Inferior parietal cortex (tissue), 1 donor: ENCODE results near the gene IDE.
A peak's percentile ranks its signal among the peaks of the same experiment; 100 is the strongest.
"Not testable (repeated sequence)": the region's sequence is repeated elsewhere in the genome, so short reads cannot be mapped to it uniquely, and the experiment has no call there.

ENCODE experiments used
- DNase-seq: peaks from one replicate; pipeline ENCODE4 v3.0.0-alpha.2; 2016; ENCODE audit errors: extremely low spot score

Gene IDE

GRCh38 chr10:92573798-92574547, at the start of gene IDE:
IDE (minus strand) TSS chr10:92574093; CDS start chr10:92574019, 74 bp downstream.
- DNase-seq = peak; percentile 81

DNA sequence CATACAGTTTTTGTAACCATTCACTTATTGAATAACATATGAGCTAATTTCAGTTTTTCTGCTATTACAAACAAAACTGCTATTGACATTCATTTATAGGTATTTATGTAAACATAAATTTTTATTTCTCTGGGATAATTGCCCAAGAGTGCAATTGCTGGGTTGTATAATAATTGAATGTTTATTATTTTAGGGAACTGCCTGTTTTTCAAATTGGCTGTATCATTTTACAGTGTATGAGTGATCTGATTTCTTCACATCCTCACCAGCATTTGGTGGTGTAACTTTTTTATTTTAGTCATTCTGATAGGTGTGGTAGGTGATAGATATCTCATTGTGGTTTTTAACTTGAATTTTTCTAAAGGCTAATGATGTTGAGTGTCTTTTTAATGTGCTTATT, 45.5 kb upstream of the IDE start:
- DNase-seq = no peak

GRCh38 chr10:92615515-92615914, 41.6 kb upstream of the IDE start:
- no peak for DNase-seq

DNA sequence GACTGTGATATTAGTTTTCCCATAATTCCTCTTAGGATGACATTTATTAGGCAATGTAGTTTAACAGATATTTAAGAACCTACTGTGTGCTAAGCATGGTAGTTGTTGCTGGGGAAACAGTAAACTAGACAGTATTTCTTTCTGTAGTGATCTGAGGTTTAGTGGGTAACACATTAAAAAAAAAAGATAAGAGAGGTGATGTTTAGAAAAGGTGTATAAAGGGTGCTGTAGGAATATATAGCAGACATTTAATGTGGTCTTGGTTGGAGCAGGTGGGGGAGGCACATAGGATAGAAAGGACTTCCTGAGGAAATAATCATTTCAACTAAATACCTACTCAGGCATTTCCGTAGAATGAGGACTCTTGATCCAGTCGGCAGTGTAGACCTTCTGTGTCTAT, 30.9 kb upstream of the IDE start:
- no peak for DNase-seq

DNA sequence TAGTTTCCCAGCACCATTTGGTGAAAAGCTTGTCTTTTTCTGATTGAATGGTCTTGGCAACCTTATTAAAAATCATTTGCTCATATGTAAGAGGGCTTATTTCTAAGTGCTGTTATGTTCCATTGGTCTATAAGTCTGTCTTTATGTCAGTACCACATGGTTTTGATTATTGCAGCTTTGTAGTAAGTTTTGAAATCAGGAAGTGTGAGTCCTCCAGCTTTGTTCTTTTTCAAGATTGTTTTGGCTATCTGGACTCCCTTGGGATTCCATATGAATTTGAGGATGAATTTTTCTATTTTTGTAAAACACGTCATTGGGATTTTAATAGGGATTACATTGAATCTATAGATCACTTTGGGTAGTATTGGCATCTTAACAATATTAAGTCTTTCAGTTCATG, 24.4 kb upstream of the IDE start:
- DNase-seq = no peak

DNA sequence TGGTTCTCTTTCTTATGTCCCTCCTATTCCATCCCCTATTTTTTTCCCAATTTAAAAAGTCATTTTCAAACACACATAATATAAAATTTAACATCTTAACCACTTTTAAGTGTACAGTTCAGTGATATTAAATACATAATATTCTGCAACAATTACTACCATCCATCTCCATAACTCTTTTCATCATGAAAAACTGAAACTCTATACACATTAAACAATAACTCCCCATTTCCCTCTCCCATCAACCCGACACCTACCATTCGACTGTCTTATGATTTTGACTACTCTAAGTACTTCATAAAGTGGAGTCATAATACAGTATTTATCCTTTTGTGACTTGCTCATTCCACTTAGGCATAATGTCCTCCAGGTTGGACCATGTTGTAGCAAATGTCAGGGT, 21.6 kb upstream of the IDE start:
- no peak for DNase-seq

- DNase-seq = no peak
Measured at GRCh38 chr10:92593619-92594588, 20.0 kb upstream of the IDE start.

- DNase-seq = peak; percentile 97
Measured at GRCh38 chr10:92592761-92593618, 19.1 kb upstream of the IDE start, which contains the start of gene KIF11. KIF11 (plus strand) TSS chr10:92593130; CDS start chr10:92593376, 246 bp downstream.

DNA sequence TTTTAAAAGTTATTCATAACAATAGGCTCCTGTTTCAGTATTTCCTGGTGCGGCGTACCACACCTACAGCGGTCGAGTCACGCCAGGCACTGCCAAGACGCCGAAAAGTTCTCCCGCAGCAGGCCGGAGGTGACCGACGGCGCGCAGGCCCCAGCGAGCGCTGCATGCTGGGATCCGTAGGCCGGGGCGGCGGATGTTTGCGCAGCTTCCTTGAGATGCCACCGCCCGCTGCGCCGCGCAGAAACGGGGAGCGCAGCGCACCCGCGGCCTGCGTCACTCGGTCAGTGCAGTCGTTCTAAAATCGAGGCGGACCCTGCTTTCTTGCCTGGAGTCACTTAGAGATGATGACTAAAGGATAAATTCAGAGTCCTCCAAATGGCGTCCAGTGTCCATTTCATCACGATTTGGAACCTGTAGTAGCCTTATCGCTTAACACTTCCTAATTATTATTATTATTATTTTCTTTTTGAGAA, 17.7 kb upstream of the IDE start:
- DNase-seq = peak; percentile 89

DNA sequence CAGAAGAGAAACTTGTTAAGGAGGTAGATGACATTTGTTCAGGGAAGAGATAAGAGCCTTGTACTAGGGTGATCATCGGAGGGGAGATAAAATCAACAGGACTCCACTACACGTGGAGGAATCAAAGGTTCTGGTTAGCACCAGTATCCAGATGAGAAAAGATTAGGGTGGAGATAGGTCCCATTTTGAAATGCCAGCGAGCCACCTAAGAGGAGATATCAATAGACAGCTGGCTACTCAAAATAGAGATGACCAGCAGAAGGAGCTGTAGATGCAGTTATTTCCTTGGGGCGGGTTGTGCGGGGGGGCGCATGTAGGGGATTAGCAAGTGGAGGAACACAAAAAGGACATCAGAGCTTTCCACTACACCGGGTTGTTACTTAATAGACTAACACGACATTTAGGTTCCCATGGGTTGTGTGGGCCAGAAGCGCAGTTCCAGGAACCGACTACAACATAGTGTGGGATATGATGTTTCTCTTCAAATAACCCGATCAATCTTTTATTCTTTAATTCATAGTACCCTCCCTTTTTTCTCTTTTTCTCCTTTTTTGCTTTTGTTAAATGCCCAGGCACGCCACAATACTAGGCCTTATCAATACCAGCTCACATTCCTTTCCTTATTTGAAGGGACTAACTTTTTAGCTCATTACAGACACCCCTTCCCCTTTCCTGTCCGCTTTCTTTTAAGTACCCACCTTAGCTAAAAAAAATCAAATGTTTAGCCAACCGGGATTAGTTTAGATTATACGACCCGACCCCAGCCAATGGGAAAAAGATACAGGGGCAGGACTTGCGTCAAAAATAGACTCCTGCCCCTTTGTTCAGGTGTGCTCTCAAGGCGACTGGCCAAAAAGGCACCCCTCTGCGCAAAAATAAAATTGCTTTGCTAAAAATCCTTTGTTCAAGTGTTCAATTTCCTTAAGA, 17.0 kb upstream of the IDE start:
- peak; percentile 19 for DNase-seq

- DNase-seq = not testable (repeated sequence)
Measured at GRCh38 chr10:92582347-92582746, 8.5 kb upstream of the IDE start.

DNA sequence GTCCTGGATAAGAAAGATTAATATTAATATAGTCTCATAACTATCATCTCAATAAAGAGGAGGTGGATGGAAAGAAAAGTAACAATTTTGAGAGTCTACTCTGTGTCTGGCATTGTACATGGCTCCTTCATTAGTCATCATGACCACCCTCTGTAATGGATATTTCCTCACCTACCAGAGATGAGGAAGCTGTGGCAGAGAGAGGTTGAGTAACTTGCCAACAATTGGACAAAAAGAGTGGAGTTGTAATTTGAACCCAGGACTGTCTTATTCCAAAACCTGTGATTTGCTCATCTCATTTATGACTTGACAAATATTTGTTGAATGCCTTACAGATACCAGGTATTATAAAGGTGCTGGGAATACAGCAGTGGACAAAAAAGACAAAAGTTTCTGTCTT, 2.1 kb upstream of the IDE start:
- DNase-seq = no peak

GRCh38 chr10:92574548-92575261, 812 bp upstream of the IDE start:
- no peak for DNase-seq

DNA sequence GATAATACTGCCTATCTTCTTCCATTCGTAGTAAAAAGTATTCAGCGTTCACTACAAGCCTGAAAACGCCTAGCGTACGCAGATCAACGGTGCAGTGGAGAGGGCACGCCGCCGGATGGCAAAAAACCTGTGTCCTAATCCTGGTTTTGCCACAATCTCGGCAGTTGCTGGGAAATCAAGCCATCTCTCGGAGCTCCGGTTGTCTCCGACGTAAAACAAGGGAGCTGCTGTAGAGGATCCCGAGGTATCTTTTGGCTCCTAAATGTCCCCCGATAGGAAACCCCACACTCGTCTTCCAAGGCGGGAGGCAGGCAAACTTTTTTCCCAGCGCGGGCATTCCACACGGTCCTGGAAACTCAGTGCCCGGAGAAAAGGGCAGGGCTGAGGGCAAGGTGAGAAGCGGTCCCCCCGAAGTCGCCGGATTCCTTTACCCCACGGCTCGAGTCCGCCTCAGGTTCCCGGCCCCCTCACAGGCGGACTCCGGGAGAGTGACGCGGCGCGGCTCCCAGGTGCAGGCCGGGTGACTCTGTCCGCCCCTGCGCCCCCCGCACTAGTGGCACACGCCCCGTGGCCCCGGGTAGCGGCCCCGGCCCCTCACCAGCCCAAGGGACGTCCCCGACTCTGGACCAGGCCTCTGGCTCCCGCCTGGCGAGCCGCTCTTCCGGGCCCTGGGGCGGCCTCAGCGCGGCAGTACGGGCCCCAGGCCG, 649 bp downstream of the IDE start:
- DNase-seq = peak; percentile 17

DNA sequence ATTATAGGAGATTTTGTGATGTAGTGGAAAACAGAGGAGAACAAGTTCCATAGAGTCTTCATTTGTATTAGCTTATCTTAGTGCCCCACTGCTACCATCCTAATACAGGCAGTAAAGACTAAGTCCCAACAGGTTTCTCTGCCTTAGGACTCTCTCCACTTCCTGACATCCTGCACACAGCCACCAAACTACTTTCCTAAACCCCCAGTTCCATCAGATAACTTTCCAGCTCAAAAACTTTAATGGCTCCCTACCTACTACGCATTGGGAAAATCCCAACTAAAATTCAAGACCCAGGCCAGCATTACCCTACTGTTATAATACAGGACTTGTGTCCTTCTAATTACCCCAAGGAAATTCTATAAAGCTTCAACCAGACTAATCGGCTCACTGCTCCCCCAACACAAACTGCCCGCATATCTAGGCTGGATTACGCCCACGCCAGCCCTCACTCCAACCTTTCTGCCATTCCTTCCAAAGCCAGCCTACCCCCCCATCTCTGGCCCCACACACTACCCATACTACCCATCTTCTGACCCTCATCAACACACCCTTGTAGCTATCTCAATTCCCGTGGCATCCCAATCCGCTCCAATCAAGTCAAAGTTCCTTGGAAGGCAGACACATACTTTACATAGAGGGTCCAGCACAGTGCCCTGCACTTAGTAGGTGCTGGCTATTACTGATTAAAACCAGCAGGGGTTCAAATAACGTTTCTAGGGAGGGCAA, 1.4 kb downstream of the IDE start:
- DNase-seq = no peak

- no peak for DNase-seq
Measured at GRCh38 chr10:92571649-92572048, 2.2 kb downstream of the IDE start.

DNA sequence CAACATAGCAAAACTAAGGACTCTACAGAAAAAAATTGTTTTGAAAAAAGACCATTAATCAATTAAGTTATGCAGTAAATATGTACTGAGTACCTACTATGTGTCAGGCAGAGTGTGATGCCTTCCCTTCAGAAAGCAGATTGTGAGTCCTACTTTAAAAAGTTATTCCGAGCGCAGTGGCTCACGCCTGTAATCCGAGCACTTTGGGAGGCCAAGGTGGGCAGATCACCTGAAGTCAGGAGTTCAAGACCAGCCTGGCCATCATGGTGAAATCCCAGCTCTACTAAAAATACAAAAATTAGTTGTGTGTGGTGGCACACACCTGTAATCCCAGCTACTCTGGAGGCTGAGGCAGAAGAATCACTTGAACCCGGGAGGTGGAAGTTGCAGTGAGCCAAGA, 4.2 kb downstream of the IDE start:
- DNase-seq = not testable (repeated sequence)

DNA sequence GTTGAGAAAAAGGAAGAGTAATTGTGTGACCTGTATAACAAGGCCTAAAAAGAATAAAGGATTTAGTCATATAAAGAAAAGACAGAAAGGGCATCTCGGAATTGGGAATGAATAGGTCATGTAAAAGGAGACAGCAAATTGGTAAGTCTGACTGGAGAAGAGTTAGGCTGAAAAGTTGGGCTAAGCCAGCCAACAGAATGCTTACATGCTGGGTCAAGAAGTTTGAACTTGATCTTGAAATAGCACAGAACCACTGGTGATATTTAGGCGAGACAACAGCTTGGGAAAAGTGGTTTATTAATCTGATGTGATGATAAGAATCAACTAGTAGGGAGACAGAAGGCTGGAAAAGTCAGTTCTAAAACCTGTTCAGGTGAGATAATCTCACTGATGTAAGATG, 4.8 kb downstream of the IDE start:
- no peak for DNase-seq
